Thoracic aorta (tissue), 2 donors: ENCODE measurements around the gene EIF2S2. TPM values are rescaled to one million over a fixed set of nuclear protein-coding genes. Genes with fewer than 3 reads are reported as not detected.

Experiments used
- ATAC-seq: fragments of 150-250 bp; one replicate; pipeline ENCODE4 v1.8.0; 2017; ENCODE audit warnings: low read depth; ENCODE audit not compliant: insufficient number of reproducible peaks, low FRiP score
- DNase-seq: peaks from one replicate; pipeline ENCODE4 v3.0.0-alpha.2; 2020; ENCODE audit warnings: low spot score
- H3K27ac ChIP-seq, 2 donors: fragments of 200-600 bp; sonication (generic); 1 replicate in 1 of 2; 2 replicates in 1 of 2; pipeline ENCODE4 v1.5.1; 2016; ENCODE audit warnings: mild to moderate bottlenecking in 2 of 2, moderate library complexity in 2 of 2
- H3K27me3 ChIP-seq: fragments of 200-600 bp; sonication (generic); replicated peaks from 2 replicates; pipeline ENCODE4 v1.6.0; 2016; ENCODE audit warnings: mild to moderate bottlenecking; ENCODE audit not compliant: insufficient read depth
- H3K36me3 ChIP-seq: fragments of 200-600 bp; sonication (generic); one replicate; pipeline ENCODE4 v1.5.1; 2016
- H3K4me1 ChIP-seq, 2 donors: fragments of 200-600 bp; sonication (generic); 1 replicate in 1 of 2; 2 replicates in 1 of 2; pipeline versions ENCODE4 v1.5.1 to v1.6.0; 2016; ENCODE audit warnings: low read depth in 2 of 2, mild to moderate bottlenecking in 1 of 2; ENCODE audit not compliant: control insufficient read depth in 1 of 2
- H3K4me3 ChIP-seq: fragments of 200-600 bp; sonication (generic); 2 replicates; pipeline ENCODE4 v1.5.1; 2016; ENCODE audit warnings: mild to moderate bottlenecking
- H3K9me3 ChIP-seq: fragments of 200-600 bp; sonication (generic); 2 replicates; pipeline ENCODE4 v1.5.1; 2016
- total RNA-seq, 2 donors: library from RNA; depleted of rRNA; stranded (reverse); fragments of >200 nt; gene quantifications; one replicate each; pipeline versions ENCODE4 v1.1.0 to v1.2.3, GENCODE V29; 2016
- TF ChIP-seq, protein P1 (sequence below): fragments of 200-600 bp; sonication (generic); IDR thresholded peaks from one replicate; pipeline ENCODE4 v1.5.1; 2019; ENCODE audit warnings: antibody characterized with exemption

Gene EIF2S2
- total RNA-seq, 2 donors from 2014 or later = 24.6 to 35.8 TPM

GRCh38 chr20:34084227-34084923 is 27.7 kb downstream of the EIF2S2 start:
- TF ChIP-seq, protein P1, sequence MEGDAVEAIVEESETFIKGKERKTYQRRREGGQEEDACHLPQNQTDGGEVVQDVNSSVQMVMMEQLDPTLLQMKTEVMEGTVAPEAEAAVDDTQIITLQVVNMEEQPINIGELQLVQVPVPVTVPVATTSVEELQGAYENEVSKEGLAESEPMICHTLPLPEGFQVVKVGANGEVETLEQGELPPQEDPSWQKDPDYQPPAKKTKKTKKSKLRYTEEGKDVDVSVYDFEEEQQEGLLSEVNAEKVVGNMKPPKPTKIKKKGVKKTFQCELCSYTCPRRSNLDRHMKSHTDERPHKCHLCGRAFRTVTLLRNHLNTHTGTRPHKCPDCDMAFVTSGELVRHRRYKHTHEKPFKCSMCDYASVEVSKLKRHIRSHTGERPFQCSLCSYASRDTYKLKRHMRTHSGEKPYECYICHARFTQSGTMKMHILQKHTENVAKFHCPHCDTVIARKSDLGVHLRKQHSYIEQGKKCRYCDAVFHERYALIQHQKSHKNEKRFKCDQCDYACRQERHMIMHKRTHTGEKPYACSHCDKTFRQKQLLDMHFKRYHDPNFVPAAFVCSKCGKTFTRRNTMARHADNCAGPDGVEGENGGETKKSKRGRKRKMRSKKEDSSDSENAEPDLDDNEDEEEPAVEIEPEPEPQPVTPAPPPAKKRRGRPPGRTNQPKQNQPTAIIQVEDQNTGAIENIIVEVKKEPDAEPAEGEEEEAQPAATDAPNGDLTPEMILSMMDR = no peak
- H3K9me3 ChIP-seq = no peaks in the 10 kb centered on the region
- peaks cover 4 to 16% of the 10 kb centered on the region in 2 donors for H3K4me1 ChIP-seq
- H3K36me3 ChIP-seq = peaks cover 30% of the 10 kb centered on the region
- no peak for DNase-seq
- no peak overlapping the region for H3K4me3 ChIP-seq
- no peak overlapping the region for H3K27ac ChIP-seq
- ATAC-seq = no peak
- H3K27me3 ChIP-seq = no peaks in the 10 kb centered on the region

DNA sequence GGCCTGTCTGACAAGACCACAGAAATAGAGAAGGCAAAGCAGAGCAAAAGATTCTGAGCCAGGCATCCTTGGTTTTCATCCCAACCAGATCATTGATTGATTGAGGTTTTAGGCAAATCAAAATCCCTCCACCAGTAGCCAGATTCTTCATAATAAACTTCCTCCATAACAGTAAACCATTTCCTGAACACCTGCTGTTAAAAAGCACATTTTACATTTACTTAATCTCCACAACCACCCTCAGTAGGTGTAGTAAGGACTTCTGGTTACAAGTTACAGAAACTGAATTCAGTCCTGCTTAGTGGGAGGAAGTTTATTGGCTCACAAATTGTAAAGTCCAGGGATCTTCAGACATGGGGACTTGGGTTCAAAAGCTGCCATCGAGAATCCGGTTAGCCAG is 28.3 kb downstream of the EIF2S2 start:
- Histone ChIP-seq H3K27ac (peak overlapping the region; percentile 49 to 71), H3K36me3 (peaks cover 28% of the 10 kb centered on the region), H3K4me3 (no peak overlapping the region), H3K27me3 (no peaks in the 10 kb centered on the region), H3K9me3 (no peaks in the 10 kb centered on the region), H3K4me1 (peaks cover 4 to 16% of the 10 kb centered on the region in 2 donors)
- TF ChIP-seq, protein P1 = no peak
- no peak for DNase-seq
- no peak for ATAC-seq

GRCh38 chr20:34083137-34083536 is 28.9 kb downstream of the EIF2S2 start:
- peak; percentile 56 for ATAC-seq
- peaks cover 23% of the 10 kb centered on the region for H3K36me3 ChIP-seq

DNA sequence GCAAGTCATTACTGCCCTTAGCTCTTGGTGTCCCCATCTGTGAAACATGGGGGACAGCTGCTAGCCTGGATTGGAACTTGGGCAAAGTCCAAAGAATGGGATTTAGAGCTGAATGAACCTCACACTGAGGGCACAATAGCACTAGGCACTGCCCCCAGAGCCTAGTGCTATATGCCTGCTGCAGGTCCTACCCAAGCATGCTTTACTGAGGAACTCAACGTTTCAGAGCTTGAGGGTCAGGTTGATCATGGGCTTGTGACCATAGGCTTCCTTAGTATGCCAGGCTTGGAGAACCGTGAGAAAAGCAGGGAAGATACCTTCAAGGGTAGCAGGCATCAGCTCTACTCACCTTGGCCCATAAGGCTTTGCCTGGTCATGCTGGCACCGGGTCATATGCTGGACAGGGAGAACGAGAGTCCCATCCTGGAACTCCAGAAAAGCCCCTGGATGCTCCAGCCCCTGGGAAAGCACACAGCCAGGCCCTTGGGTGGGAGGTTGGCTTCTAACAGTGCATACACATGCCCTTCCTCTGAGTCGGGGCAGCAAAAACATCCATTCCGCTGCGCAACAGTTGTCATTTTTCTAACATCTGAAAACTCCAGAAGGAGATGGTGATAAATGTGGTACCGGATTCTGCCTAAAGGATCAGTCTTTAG is 29.7 kb downstream of the EIF2S2 start:
- H3K4me1 ChIP-seq = peaks cover 4 to 16% of the 10 kb centered on the region in 2 donors
- no peaks in the 10 kb centered on the region for H3K9me3 ChIP-seq
- peaks cover 18% of the 10 kb centered on the region for H3K36me3 ChIP-seq
- no peaks in the 10 kb centered on the region for H3K27me3 ChIP-seq
- DNase-seq (no peak), ATAC-seq (no peak)
- H3K4me3 ChIP-seq = no peak overlapping the region
- H3K27ac ChIP-seq = peak overlapping the region; percentile 49 to 71
- TF ChIP-seq, protein P1 = no peak

More at GRCh38 chr20:34083137-34083536, 28.9 kb downstream of the EIF2S2 start:
- H3K4me1 ChIP-seq = peaks cover 4 to 16% of the 10 kb centered on the region in 2 donors
- H3K27me3 ChIP-seq = no peaks in the 10 kb centered on the region
- no peak overlapping the region for H3K4me3 ChIP-seq
- DNase-seq = peak; percentile 38
- H3K27ac ChIP-seq = peak overlapping the region; percentile 49 to 71
- H3K9me3 ChIP-seq = no peaks in the 10 kb centered on the region
- TF ChIP-seq, protein P1 = peak; percentile 14

DNA sequence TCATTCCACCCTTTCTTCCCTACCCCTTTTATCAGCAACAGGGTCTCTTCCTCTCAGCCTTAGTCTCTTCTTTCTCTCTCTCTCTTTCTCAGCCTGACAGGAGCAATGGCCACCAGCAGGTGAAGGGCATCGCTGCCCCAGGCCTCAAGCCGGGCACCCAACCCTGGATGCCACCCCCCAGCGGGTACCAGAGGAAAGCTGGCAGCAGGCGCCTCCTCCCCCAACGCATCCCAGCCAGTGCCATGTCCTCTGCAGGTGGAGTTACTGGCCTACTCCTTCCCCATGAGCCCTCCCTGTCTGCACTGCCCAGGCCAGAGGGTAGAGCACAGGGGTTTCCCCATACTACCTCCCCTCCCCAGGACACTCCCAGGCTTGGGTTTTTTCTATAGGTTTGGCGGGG is 32.2 kb downstream of the EIF2S2 start:
- ATAC-seq = no peak
- Histone ChIP-seq H3K4me1 (peaks cover 4 to 16% of the 10 kb centered on the region in 2 donors), H3K9me3 (no peaks in the 10 kb centered on the region), H3K36me3 (peaks cover 14% of the 10 kb centered on the region), H3K4me3 (no peak overlapping the region), H3K27me3 (no peaks in the 10 kb centered on the region), H3K27ac (no peak overlapping the region)
- TF ChIP-seq, protein P1 = no peak
- DNase-seq = no peak
